Measurements from ENCODE around the gene AEN. TPM values are rescaled to one million over a fixed set of nuclear protein-coding genes. Genes with fewer than 3 reads are reported as not detected.

AEN gene
- total RNA-seq, 1 donor from 2014 or later = 90.6 TPM

GRCh38 chr15:88657326-88658069, 36.4 kb downstream of the AEN start:
- DNase-seq (ENCODE audit: low read depth) = no peak

GRCh38 chr15:88658070-88658965, 37.2 kb downstream of the AEN start:
- no peak overlapping the region for H3K4me3 ChIP-seq (ENCODE audit: insufficient read depth, low read depth, low read length)
- H3K79me2 ChIP-seq (ENCODE audit: insufficient read depth, low read length) = no peaks in the 10 kb centered on the region
- Mint-ChIP-seq H3K4me3 (ENCODE audit: unreplicated experiment) (no peak overlapping the region), H3K4me1 (ENCODE audit: low read depth, unreplicated experiment) (peaks cover 7% of the 10 kb centered on the region), H3K27me3 (ENCODE audit: low read depth, unreplicated experiment) (peaks cover 23% of the 10 kb centered on the region), H3K27ac (ENCODE audit: unreplicated experiment) (no peak overlapping the region), H3K36me3 (ENCODE audit: low read depth, unreplicated experiment) (no peaks in the 10 kb centered on the region), H3K9me3 (ENCODE audit: unreplicated experiment) (no peaks in the 10 kb centered on the region)
- H3K36me3 ChIP-seq (ENCODE audit: insufficient read depth, low read length) = no peaks in the 10 kb centered on the region
- H4K20me1 ChIP-seq (ENCODE audit: insufficient read depth, low read length) = no peaks in the 10 kb centered on the region
- H3K27ac ChIP-seq (ENCODE audit: low read depth, low read length) = no peak overlapping the region
- H2AFZ ChIP-seq (ENCODE audit: low read depth, low read length) = no peak overlapping the region
- DNase-seq (ENCODE audit: low read depth) = no peak
- no peak overlapping the region for H3K4me2 ChIP-seq (ENCODE audit: low read length)
- H3K9me3 ChIP-seq (ENCODE audit: insufficient read depth, low read depth, low read length) = no peaks in the 10 kb centered on the region
- FAIRE-seq = no peak
- H3K4me1 ChIP-seq (ENCODE audit: insufficient read depth, low read length) = peaks cover 15% of the 10 kb centered on the region
- TF ChIP-seq, protein P1, sequence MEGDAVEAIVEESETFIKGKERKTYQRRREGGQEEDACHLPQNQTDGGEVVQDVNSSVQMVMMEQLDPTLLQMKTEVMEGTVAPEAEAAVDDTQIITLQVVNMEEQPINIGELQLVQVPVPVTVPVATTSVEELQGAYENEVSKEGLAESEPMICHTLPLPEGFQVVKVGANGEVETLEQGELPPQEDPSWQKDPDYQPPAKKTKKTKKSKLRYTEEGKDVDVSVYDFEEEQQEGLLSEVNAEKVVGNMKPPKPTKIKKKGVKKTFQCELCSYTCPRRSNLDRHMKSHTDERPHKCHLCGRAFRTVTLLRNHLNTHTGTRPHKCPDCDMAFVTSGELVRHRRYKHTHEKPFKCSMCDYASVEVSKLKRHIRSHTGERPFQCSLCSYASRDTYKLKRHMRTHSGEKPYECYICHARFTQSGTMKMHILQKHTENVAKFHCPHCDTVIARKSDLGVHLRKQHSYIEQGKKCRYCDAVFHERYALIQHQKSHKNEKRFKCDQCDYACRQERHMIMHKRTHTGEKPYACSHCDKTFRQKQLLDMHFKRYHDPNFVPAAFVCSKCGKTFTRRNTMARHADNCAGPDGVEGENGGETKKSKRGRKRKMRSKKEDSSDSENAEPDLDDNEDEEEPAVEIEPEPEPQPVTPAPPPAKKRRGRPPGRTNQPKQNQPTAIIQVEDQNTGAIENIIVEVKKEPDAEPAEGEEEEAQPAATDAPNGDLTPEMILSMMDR (IDR thresholded peaks at IDR 0.05; ENCODE audit: insufficient read depth, low read depth, low read length) = no peak
- no peak for TF ChIP-seq EZH2 (IDR thresholded peaks at IDR 0.05; ENCODE audit: insufficient read depth, low read length)
- H3K9ac ChIP-seq (ENCODE audit: low read length) = no peak overlapping the region
- H3K27me3 ChIP-seq (ENCODE audit: insufficient read depth, low read length) = no peaks in the 10 kb centered on the region

More at GRCh38 chr15:88657326-88658069, 36.4 kb downstream of the AEN start:
- no peaks in the 10 kb centered on the region for H3K27me3 ChIP-seq (ENCODE audit: insufficient read depth, low read length)
- H3K79me2 ChIP-seq (ENCODE audit: insufficient read depth, low read length) = no peaks in the 10 kb centered on the region
- Mint-ChIP-seq H3K4me3 (ENCODE audit: unreplicated experiment) (no peak overlapping the region), H3K9me3 (ENCODE audit: unreplicated experiment) (no peaks in the 10 kb centered on the region), H3K27ac (ENCODE audit: unreplicated experiment) (no peak overlapping the region), H3K27me3 (ENCODE audit: low read depth, unreplicated experiment) (peaks cover 21% of the 10 kb centered on the region), H3K4me1 (ENCODE audit: low read depth, unreplicated experiment) (peaks cover 7% of the 10 kb centered on the region), H3K36me3 (ENCODE audit: low read depth, unreplicated experiment) (no peaks in the 10 kb centered on the region)
- no peaks in the 10 kb centered on the region for H3K9me3 ChIP-seq (ENCODE audit: insufficient read depth, low read depth, low read length)
- no peak overlapping the region for H2AFZ ChIP-seq (ENCODE audit: low read depth, low read length)
- no peak overlapping the region for H3K27ac ChIP-seq (ENCODE audit: low read depth, low read length)
- H3K9ac ChIP-seq (ENCODE audit: low read length) = no peak overlapping the region
- H3K4me2 ChIP-seq (ENCODE audit: low read length) = no peak overlapping the region
- FAIRE-seq = no peak
- no peaks in the 10 kb centered on the region for H4K20me1 ChIP-seq (ENCODE audit: insufficient read depth, low read length)
- H3K4me1 ChIP-seq (ENCODE audit: insufficient read depth, low read length) = peaks cover 15% of the 10 kb centered on the region
- no peaks in the 10 kb centered on the region for H3K36me3 ChIP-seq (ENCODE audit: insufficient read depth, low read length)
- H3K4me3 ChIP-seq (ENCODE audit: insufficient read depth, low read depth, low read length) = no peak overlapping the region
- TF ChIP-seq EZH2 (IDR thresholded peaks at IDR 0.05; ENCODE audit: insufficient read depth, low read length) = no peak
- TF ChIP-seq, protein P1 (IDR thresholded peaks at IDR 0.05; ENCODE audit: insufficient read depth, low read depth, low read length) = peak; percentile 82

All from astrocyte (in vitro differentiated cells and primary cell).